SH-SY5Y (cell line): ENCODE results near the gene TBC1D3B.

Experiments used
- GATA2 ChIP-seq: IDR thresholded peaks from 2 replicates; pipeline ENCODE4 v1.6.1; 2011; ENCODE audit warnings: mild to moderate bottlenecking, low read depth, low read length
- GATA3 ChIP-seq: IDR thresholded peaks from 2 replicates; pipeline ENCODE4 v1.6.1; 2011; ENCODE audit warnings: low read depth, mild to moderate bottlenecking, low read length, moderate library complexity

GRCh38 chr17:36182176-36183000, 6.0 kb upstream of the TBC1D3B start:
- TF ChIP-seq GATA3 = no peak
- TF ChIP-seq GATA2 = no peak
